Epithelial cell of esophagus (primary cell): ENCODE results near the gene FARSB.
A peak's percentile ranks its signal among the peaks of the same experiment; 100 is the strongest.
"Not testable (repeated sequence)": the region's sequence is repeated elsewhere in the genome, so short reads cannot be mapped to it uniquely, and the experiment has no call there.

Source experiments
- DNase-seq: peaks from one replicate; pipeline ENCODE4 v3.0.0; 2010; ENCODE audit warnings: low read depth
- H3K4me3 ChIP-seq: 2 replicates; pipeline ENCODE4 v1.5.1; 2011; ENCODE audit warnings: mild to moderate bottlenecking, low read length, control low read depth
- CTCF ChIP-seq: IDR thresholded peaks from 2 replicates; pipeline ENCODE4 v1.5.1; 2011; ENCODE audit warnings: low read depth, mild to moderate bottlenecking, low read length, control low read depth, inconsistent platforms; ENCODE audit not compliant: insufficient read depth; ENCODE audit errors: missing control alignments

The FARSB gene

GRCh38 chr2:222655787-222656525 is at the start of gene FARSB:
Gene FARSB, minus strand, starts transcription at chr2:222656092. Its CDS starts 19 bp downstream, at chr2:222656073.
- H3K4me3 ChIP-seq: peak within 1 kb of the TSS; percentile 92
- DNase-seq: peak; percentile 97
- TF ChIP-seq CTCF: no peak

GRCh38 chr2:222703886-222704285 is 48.0 kb upstream of the FARSB start:
- no peak for TF ChIP-seq CTCF
- DNase-seq: no peak
- H3K4me3 ChIP-seq: no peak overlapping the region

- TF ChIP-seq CTCF: no peak
- no peak for DNase-seq
- H3K4me3 ChIP-seq: no peak overlapping the region
Observed at GRCh38 chr2:222703091-222703490, 47.2 kb upstream of the FARSB start.

- DNase-seq: no peak
Observed at GRCh38 chr2:222701721-222702131, 45.8 kb upstream of the FARSB start.

GRCh38 chr2:222701233-222701632 is 45.3 kb upstream of the FARSB start:
- DNase-seq: no peak
- no peak overlapping the region for H3K4me3 ChIP-seq
- TF ChIP-seq CTCF: no peak

More at GRCh38 chr2:222701721-222702131, 45.8 kb upstream of the FARSB start:
- TF ChIP-seq CTCF: no peak
- H3K4me3 ChIP-seq: no peak overlapping the region

GRCh38 chr2:222698276-222698675 is 42.4 kb upstream of the FARSB start:
- TF ChIP-seq CTCF: no peak
- no peak for DNase-seq
- H3K4me3 ChIP-seq: no peak overlapping the region

GRCh38 chr2:222693837-222694236 is 37.9 kb upstream of the FARSB start:
- TF ChIP-seq CTCF: peak; percentile 23
- no peak overlapping the region for H3K4me3 ChIP-seq
- peak; percentile 54 for DNase-seq

- H3K4me3 ChIP-seq, DNase-seq: not testable (repeated sequence)
Observed at GRCh38 chr2:222693413-222693812, 37.5 kb upstream of the FARSB start.
